HG03135 (cell line): Measurements from ENCODE around the gene PLA2R1.

Source experiments
- ATAC-seq: cut with Tn5 transposase; IDR thresholded peaks from one replicate; pipeline ENCODE4 v1.9.1; 2021; ENCODE audit warnings: mild to moderate bottlenecking, moderate library complexity; ENCODE audit not compliant: unreplicated experiment

PLA2R1 gene

GRCh38 chr2:160062292-160063005 is at the start of gene PLA2R1:
PLA2R1 (minus strand) TSS chr2:160062615; CDS start chr2:160062403, 212 bp downstream.
- ATAC-seq = no peak

GRCh38 chr2:160110674-160111239 is 48.3 kb upstream of the PLA2R1 start:
- no peak for ATAC-seq

- peak; percentile 80 for ATAC-seq
Measured at GRCh38 chr2:160109939-160110673, 47.7 kb upstream of the PLA2R1 start.

DNA sequence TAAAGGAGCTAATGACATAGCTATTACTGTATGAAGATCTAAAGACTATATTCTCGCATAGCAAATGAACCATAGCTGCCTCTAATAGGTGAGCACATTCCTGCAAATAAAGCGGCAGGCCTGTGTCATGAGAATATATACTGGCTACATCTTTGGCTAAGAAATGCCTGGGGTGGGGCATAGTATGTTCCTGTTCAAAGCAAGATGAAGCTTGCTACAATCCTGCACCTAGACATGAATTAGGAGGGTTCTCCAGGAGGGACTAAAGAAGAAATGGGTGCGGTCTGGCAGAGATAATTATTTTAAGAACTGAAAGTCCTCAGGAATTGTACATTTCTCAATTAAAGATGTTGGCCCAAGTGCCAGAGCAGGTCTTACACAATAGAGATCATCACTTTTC is 46.8 kb upstream of the PLA2R1 start:
- no peak for ATAC-seq

- no peak for ATAC-seq
Measured at GRCh38 chr2:160108646-160109045, 46.2 kb upstream of the PLA2R1 start.

DNA sequence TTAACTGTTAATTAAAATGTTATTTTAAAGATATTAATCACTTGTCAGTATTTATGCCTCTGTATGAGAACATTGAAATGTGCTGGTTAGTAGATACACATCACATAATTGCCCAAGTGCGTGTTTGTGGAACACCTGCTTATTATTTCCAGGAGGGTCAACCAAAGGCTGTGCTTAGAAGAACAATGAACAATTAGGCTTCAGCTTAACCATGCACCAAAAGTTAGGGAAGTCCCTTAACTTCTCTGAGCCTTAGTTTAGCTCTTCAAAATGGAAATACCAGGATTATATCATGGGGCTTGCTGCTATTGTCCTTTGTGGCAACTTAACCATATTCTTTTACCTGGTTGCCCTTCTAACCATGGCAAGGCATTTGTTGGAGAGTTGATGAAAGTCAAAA is 43.0 kb upstream of the PLA2R1 start:
- ATAC-seq = no peak

GRCh38 chr2:160104115-160104514 is 41.7 kb upstream of the PLA2R1 start:
- ATAC-seq = no peak

DNA sequence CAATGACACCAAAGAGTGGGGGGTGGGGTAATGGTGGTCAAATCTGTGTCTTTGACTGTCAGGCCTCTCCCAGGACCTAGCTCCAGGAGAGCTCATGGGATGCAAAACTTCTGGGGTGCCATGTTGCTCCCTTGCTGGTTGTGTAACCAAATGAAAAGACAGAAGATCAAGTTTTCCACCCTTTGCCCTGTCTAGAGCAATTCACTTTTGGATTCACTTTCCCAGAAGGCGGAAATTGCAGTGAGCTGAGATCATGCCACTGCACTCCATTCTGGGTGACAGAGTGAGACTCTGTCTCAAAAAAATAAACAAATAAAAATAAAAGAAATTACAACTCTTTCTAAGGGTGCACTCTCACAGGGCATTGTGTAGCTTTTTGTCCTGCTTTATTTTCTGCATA is 34.9 kb upstream of the PLA2R1 start:
- ATAC-seq = no peak

GRCh38 chr2:160096409-160096808 is 34.0 kb upstream of the PLA2R1 start:
- no peak for ATAC-seq

GRCh38 chr2:160092445-160092844 is 30.0 kb upstream of the PLA2R1 start:
- ATAC-seq = no peak

DNA sequence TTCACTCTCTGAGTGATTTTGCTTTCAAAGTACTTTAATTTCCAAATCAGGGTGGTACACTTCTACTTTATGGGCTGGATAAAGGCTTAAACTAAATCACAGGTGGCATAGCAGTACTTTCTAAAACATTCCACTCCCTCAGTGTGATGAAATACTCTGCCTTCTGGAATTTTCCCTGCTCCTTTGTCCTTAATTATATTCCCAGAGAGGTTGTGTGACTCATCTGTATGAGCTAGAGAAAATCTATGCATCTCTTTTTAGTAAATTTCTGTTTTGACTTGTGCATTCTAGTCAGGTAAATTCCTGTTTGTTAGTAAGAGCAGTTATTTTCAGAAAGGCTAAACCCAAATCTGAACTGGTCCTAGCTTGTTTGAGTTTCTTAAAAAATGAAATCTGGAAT is 29.0 kb upstream of the PLA2R1 start:
- ATAC-seq = no peak

DNA sequence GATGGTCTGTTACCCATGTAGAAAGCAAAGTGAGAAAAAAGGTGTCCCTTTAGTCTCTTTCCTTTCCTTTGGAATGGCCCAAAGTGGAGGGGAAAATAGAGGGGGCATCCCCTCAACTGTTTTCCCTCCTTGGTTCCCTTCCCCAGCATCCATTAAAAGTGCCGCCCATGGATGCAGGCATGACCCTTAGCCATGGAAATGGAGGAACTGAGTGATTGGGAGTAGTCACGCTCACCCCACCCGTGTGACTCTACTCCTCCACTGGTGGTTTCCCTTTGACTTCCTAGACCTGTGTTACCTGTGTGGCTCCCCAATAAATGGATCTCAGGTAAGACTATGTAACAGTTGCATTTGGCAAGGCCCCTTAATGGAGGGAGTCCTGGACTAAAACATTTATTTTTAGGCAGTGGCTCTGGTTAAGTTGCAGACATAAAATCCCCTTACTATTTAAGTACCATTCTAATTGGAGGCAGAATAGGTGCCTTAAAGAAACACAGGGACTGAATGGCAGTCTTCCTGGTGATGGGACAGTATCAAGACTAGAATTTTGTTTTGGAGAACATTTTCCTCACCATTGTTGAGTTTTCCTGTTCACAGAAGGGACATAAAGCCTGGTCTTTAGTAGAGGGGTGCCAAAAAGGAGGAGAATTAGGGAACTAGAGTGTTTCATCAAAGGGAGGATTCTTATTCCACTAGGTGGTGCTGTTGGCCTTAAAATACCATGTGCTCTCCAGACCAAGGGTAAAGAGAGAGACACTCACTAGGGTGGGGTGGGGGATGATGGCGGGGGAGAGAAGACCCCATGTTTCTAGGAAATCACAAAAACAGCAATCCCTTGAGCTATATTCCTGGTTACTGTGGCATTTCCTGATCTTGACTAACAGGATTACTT is 25.7 kb upstream of the PLA2R1 start:
- no peak for ATAC-seq

DNA sequence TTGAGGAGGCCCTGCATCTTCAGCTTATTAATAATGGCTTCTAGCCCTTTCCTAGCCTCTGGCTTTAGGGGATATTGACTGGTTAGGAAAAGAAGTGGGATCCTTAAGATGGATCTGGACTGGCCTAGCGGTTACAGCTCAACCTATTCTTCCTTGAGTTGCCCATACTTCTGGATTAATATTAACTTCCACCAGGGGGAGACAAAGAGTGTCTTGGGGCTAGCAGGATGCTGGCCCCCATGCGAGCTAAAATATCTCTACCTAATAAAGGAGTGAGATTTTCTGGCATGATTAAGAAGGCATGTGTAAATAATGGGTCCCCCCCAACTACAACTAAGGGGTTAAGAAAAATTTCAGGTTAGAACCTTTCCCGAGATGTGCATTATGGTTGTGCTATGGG is 23.2 kb upstream of the PLA2R1 start:
- no peak for ATAC-seq

DNA sequence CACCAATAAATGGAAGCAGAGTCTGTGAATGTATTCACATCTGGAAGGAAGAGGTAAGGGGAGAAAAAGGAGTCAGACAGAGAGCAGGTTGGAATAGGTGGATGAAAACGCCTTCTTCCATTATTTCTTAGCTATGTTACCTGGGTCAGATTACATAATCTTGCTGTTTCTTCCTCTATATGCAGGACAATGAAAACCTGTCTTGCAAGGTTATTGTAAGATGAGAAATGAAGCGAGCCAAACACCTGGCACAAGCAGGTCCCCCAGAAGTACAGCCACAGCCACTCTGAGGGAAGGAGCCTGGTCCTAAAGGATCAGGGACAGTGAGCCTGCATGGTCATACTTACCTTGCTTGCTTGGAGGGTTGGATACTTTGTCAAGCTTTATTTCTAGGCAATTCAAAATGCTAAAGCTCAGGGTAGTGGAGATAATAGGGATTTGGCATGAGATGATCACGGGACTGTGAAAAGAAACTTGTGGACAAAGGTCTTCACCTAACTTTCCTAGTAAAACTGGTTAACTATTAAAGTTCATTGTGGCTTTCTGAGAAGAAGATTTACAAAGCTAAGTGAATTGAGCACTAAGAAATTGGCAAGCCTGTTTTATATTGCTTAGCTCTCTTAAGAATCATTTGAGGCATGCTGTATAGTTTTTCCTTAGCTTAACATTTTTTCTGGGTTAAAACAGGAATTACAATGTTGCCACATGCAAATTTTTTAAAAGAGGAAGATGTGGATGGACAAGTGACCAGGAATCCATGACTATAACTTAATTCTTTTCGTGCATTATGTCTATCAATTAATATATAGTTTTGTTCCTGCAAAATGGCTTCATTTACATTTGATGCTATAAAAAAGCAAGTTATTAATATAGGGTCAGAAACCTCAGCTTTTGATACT is 15.7 kb upstream of the PLA2R1 start:
- no peak for ATAC-seq

GRCh38 chr2:160076914-160077313 is 14.5 kb upstream of the PLA2R1 start:
- ATAC-seq = no peak

DNA sequence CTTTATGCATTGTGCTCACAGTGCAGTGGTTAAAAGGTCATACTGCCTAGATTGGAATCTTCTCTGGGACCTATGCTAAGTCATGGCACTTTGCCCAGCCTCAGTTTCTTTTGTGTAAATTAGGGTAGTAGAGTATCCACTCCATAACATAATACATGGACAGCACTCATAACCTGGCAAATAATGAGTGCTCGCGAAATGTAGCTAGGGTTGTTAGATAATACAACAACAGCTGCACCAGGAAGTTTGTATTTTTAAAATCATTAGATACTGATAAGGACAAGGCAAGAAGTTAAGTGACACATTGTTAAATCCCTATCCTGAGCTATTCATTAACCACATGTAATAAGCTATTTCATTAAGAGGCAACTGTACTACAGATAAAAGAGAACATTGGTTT is 13.8 kb upstream of the PLA2R1 start:
- ATAC-seq = no peak

DNA sequence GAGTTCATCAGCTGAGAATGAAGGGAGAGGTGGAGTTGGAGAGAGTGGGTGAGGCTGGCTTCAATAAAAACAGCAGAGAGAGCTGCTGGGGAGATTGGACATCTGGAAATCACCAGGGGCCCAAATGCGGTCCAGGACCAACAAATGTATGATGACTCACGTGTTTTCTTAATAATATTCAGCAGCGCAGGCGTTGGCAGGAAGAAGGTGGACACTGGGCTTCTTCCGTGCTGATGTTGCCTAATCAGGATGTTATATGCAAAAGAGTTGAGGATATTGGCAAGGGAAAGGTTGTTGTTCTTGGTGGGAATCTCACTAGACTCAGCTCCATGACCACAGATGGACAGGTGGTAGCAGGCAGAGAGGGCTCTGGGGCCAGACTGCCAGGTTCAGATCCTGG is 12.8 kb upstream of the PLA2R1 start:
- no peak for ATAC-seq

- ATAC-seq = no peak
Measured at GRCh38 chr2:160073284-160073888, 11.0 kb upstream of the PLA2R1 start.

DNA sequence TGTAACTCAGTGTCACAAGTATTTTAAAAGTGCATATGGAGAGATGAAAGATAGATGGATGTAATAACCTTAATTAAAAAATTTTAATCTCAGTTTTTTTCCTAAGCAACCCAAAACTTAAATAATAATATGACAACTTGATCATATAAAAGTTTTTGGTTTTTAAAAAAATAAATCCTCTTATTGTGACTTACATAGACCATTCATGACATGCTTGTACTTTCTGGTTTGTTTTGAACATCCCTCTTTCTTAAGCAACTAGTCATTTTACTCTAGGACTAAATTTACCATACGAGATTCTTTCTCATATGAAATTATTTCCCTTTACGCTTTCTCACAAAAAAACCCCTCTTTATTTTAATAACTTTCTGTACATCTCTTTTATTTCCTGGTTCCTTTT is 6.5 kb upstream of the PLA2R1 start:
- ATAC-seq = no peak

GRCh38 chr2:160064916-160065315 is 2.5 kb upstream of the PLA2R1 start:
- ATAC-seq = no peak
